Adrenal gland (tissue), 5 donors: ENCODE data around the gene STRN4.

ENCODE experiments used
- POLR2A ChIP-seq, 2 donors: fragments of 450-650 bp; IDR thresholded peaks; one replicate each; pipeline ENCODE4 v1.6.1; 2017; ENCODE audit warnings: antibody characterized with exemption in 2 of 2, mild to moderate bottlenecking in 2 of 2, moderate library complexity in 1 of 2
- TF ChIP-seq, protein P1 (sequence below), 6 experiments: fragments of 450-650 bp in 4 of 6; fragments of 200-600 bp in 2 of 6; sonication (generic) in 1 of 6; IDR thresholded peaks; 1 replicate in 5 of 6; 2 replicates in 1 of 6; pipeline versions ENCODE4 v1.5.1 to v1.8.0; 2016 to 2021; ENCODE audit warnings: antibody characterized with exemption in 6 of 6, mild to moderate bottlenecking in 2 of 6, moderate library complexity in 1 of 6
- donor health status: DM: no; HTN: no; CAD: no.

DNA sequence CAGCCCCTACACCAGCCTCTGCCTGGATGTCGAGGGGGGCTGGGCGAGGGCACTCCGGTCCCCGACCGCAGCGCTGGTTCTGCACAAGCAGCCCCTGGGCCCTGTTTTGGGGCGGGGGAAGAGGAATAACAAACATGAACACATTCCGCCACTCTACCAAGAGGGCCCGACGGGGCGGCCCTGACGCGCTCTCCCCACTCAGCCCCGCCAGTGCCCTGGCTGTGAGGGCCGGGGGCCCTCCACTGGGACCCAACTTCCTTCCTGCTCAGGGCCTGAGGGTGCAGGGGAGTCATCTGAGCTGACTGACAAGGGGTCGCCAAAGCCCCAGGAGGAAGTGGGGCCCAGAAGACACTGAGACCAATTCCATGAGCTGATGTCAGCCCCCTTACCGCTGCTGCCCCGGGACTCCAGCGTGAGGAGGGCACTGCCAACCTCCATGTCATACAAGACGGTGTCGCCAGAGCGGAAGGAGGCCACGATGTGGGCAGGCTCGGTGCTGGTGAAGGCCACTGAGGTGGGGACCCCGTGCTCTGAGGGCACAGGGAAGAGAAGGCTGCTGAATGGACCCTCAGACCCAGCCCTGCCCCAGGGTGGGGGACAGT lies 23.7 kb downstream of the STRN4 start:
- TF ChIP-seq, protein P1, sequence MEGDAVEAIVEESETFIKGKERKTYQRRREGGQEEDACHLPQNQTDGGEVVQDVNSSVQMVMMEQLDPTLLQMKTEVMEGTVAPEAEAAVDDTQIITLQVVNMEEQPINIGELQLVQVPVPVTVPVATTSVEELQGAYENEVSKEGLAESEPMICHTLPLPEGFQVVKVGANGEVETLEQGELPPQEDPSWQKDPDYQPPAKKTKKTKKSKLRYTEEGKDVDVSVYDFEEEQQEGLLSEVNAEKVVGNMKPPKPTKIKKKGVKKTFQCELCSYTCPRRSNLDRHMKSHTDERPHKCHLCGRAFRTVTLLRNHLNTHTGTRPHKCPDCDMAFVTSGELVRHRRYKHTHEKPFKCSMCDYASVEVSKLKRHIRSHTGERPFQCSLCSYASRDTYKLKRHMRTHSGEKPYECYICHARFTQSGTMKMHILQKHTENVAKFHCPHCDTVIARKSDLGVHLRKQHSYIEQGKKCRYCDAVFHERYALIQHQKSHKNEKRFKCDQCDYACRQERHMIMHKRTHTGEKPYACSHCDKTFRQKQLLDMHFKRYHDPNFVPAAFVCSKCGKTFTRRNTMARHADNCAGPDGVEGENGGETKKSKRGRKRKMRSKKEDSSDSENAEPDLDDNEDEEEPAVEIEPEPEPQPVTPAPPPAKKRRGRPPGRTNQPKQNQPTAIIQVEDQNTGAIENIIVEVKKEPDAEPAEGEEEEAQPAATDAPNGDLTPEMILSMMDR (IDR thresholded peaks at IDR 0.05): no peak
- no peak for TF ChIP-seq POLR2A (IDR thresholded peaks at IDR 0.05)
